Measurements from ENCODE around the gene CABLES1.

- TF ChIP-seq CTCF (IDR thresholded peaks at IDR 0.05) (no peak), POLR2A (IDR thresholded peaks at IDR 0.05) (no peak)
Observed at GRCh38 chr18:23115683-23116096, 19.6 kb upstream of the CABLES1 start.

Measured in uterus (tissue), 2 donors.